ENCODE results near the gene THEM5. TPM values are rescaled to one million over a fixed set of nuclear protein-coding genes. Genes with fewer than 3 reads are reported as not detected.

THEM5 gene
- total RNA-seq, 1 experiment from 2014 or later = not detected

DNA sequence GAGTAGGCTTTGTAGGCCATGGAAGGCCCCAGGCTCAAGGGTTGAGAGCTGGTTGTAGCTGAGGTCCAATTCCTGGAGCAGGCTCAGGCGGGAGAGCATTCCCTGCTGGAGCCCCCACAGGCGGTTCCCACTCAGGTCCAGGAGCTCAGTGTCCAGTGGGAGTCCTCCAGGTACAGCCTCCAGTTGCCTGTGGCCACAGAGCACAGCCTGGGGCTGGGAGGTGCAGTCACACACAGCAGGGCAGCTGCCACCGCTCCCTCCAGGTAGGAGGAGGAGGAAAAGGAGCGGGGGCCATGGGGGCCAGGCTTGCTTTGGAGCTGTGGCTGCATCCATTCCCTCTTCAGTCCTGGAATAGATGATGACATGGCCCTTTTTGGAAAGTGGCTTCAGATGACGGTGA is 51.1 kb downstream of the THEM5 start:
- no peak for TF ChIP-seq EZH2 (IDR thresholded peaks at IDR 0.05; ENCODE audit: low read depth)
- TF ChIP-seq, protein P1, sequence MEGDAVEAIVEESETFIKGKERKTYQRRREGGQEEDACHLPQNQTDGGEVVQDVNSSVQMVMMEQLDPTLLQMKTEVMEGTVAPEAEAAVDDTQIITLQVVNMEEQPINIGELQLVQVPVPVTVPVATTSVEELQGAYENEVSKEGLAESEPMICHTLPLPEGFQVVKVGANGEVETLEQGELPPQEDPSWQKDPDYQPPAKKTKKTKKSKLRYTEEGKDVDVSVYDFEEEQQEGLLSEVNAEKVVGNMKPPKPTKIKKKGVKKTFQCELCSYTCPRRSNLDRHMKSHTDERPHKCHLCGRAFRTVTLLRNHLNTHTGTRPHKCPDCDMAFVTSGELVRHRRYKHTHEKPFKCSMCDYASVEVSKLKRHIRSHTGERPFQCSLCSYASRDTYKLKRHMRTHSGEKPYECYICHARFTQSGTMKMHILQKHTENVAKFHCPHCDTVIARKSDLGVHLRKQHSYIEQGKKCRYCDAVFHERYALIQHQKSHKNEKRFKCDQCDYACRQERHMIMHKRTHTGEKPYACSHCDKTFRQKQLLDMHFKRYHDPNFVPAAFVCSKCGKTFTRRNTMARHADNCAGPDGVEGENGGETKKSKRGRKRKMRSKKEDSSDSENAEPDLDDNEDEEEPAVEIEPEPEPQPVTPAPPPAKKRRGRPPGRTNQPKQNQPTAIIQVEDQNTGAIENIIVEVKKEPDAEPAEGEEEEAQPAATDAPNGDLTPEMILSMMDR (conservative IDR thresholded peaks at IDR 0.05) = no peak
- H3K27me3 ChIP-seq (ENCODE audit: insufficient read depth, low read depth) = peaks cover 3% of the 10 kb centered on the region; the same call in 1 of the 2 replicates
- no peak overlapping the region for H3K4me2 ChIP-seq
- no peaks in the 10 kb centered on the region for H3K4me1 ChIP-seq (replicated peaks; ENCODE audit: insufficient read depth)
- H3K36me3 ChIP-seq (ENCODE audit: low read depth) = no peaks in the 10 kb centered on the region
- H2AFZ ChIP-seq = no peak overlapping the region
- no peak for DNase-seq
- BruUV-seq (replicated peaks) = no TSS peak
- no peaks in the 10 kb centered on the region for H3F3A ChIP-seq (ENCODE audit: insufficient read depth, low read depth)
- H4K20me1 ChIP-seq (ENCODE audit: insufficient read depth) = no peaks in the 10 kb centered on the region
- no peaks in the 10 kb centered on the region for H3K9me3 ChIP-seq (ENCODE audit: insufficient read depth, low read depth)
- H3K4me3 ChIP-seq = no peak overlapping the region
- no peak overlapping the region for H3K27ac ChIP-seq
- ChIA-PET CTCF (interaction anchor here (0.6 kb wide), 1 partner anchor 68 kb away, joined by 4 read pairs; no protein-coding TSS in a partner anchor), POLR2A (ENCODE audit: unreplicated experiment) (no interaction called here)
- intact Hi-C loops (cut with micrococcal nuclease; ENCODE audit: unreplicated experiment) = no loop called here
- H3K79me2 ChIP-seq (ENCODE audit: low read depth) = no peaks in the 10 kb centered on the region
- H3K9me2 ChIP-seq (ENCODE audit: insufficient read depth) = no peaks in the 10 kb centered on the region

DNA sequence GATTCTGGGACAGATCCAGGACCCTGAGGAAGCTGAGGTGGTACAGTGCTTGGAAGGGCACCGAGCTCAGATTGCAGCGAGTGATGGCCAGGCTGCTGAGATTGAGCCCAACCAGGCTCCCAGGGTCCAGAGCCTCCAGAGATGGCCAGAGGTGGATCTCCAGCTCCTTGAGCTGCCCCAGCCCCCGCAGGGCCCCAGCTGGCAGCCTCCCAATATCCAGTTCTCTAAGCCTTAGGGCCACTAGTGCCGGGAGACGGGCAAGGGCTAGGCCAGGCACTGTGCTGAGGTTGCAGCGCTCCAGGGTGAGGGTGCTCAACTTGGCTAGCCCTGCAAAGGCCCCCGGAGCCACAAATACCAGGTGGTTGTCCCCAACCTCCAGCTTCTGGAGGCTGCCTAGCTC is 51.7 kb downstream of the THEM5 start:
- no peaks in the 10 kb centered on the region for H3K36me3 ChIP-seq (ENCODE audit: low read depth)
- no peak overlapping the region for H3K4me2 ChIP-seq
- no peaks in the 10 kb centered on the region for H3F3A ChIP-seq (ENCODE audit: insufficient read depth, low read depth)
- POLR2A ChIA-PET (ENCODE audit: unreplicated experiment) = interaction anchor here (0.6 kb wide), 1 partner anchor 38 kb away, joined by 3 read pairs; no protein-coding TSS in a partner anchor
- no peaks in the 10 kb centered on the region for H4K20me1 ChIP-seq (ENCODE audit: insufficient read depth)
- no peak for TF ChIP-seq EZH2 (IDR thresholded peaks at IDR 0.05; ENCODE audit: low read depth)
- TF ChIP-seq, protein P1 (conservative IDR thresholded peaks at IDR 0.05) = no peak
- H3K79me2 ChIP-seq (ENCODE audit: low read depth) = no peaks in the 10 kb centered on the region
- H3K4me1 ChIP-seq (replicated peaks; ENCODE audit: insufficient read depth) = no peaks in the 10 kb centered on the region
- H3K27ac ChIP-seq = no peak overlapping the region
- H3K9me3 ChIP-seq (ENCODE audit: insufficient read depth, low read depth) = no peaks in the 10 kb centered on the region
- no TSS peak for BruUV-seq (replicated peaks)
- H3K27me3 ChIP-seq (ENCODE audit: insufficient read depth, low read depth) = peaks cover 3% of the 10 kb centered on the region; the same call in 1 of the 2 replicates
- no peak overlapping the region for H2AFZ ChIP-seq
- intact Hi-C loops (cut with micrococcal nuclease; ENCODE audit: unreplicated experiment) = no loop called here
- CTCF ChIA-PET = interaction anchor here (0.6 kb wide), 1 partner anchor 67 kb away, joined by 4 read pairs; no protein-coding TSS in a partner anchor
- no peaks in the 10 kb centered on the region for H3K9me2 ChIP-seq (ENCODE audit: insufficient read depth)
- no peak overlapping the region for H3K4me3 ChIP-seq
- no peak for DNase-seq

DNA sequence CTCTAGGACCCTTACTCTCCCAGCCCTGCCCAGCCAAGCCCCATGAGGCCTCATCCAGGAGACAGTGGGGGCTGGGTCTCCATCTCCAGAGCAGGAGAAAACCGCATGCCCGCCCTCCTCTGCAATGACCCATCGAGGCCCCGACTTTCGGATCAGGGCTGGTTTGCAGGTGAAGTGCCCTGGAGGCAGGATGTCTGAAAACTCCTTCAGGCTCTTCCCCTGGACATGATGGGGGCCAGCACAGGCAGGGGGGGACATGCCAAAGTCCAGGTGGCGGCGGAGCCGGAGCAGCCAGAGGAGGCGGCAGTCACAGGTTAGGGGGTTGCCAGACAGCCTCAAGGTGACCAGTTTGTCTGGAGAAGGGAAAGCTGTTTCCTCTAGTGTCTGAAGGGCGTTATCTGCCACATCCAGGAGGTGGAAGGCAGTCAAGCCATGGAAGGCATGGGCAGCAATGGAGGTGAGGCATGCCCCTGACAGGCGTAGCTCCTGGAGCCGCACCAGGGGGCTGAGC is 52.1 kb downstream of the THEM5 start:
- no peak overlapping the region for H3K27ac ChIP-seq
- no peaks in the 10 kb centered on the region for H3K79me2 ChIP-seq (ENCODE audit: low read depth)
- no TSS peak for BruUV-seq (replicated peaks)
- H4K20me1 ChIP-seq (ENCODE audit: insufficient read depth) = no peaks in the 10 kb centered on the region
- no peak overlapping the region for H2AFZ ChIP-seq
- H3F3A ChIP-seq (ENCODE audit: insufficient read depth, low read depth) = no peaks in the 10 kb centered on the region
- POLR2A ChIA-PET (ENCODE audit: unreplicated experiment) = interaction anchor here (0.6 kb wide), 1 partner anchor 38 kb away, joined by 3 read pairs; no protein-coding TSS in a partner anchor
- CTCF ChIA-PET = no interaction called here
- DNase-seq = no peak
- 0 out of 2 replicates have a peak, but pooled peaks cover 3% of the 10 kb centered on the region for H3K27me3 ChIP-seq (ENCODE audit: insufficient read depth, low read depth)
- H3K4me3 ChIP-seq = no peak overlapping the region
- no peaks in the 10 kb centered on the region for H3K36me3 ChIP-seq (ENCODE audit: low read depth)
- TF ChIP-seq EZH2 (IDR thresholded peaks at IDR 0.05; ENCODE audit: low read depth) = no peak
- TF ChIP-seq, protein P1 (conservative IDR thresholded peaks at IDR 0.05) = no peak
- no peaks in the 10 kb centered on the region for H3K9me3 ChIP-seq (ENCODE audit: insufficient read depth, low read depth)
- no peaks in the 10 kb centered on the region for H3K9me2 ChIP-seq (ENCODE audit: insufficient read depth)
- no peaks in the 10 kb centered on the region for H3K4me1 ChIP-seq (replicated peaks; ENCODE audit: insufficient read depth)
- intact Hi-C loops (cut with micrococcal nuclease; ENCODE audit: unreplicated experiment) = no loop called here
- H3K4me2 ChIP-seq = no peak overlapping the region

Data from PC-9 (cell line).